SK-N-SH treated with all-trans-retinoic acid at 6 μM for 48 hours (cell line): Measurements from ENCODE around the gene CCBE1.

Experiments
- ATAC-seq: fragments of 200-7000 bp; cut with Tn5 transposase; 3 replicates; pipeline ENCODE4 v1.9.1; 2020; ENCODE audit warnings: mild to moderate bottlenecking, moderate library complexity
- BACH2 ChIP-seq: fragments of 250-450 bp; sonication (Bioruptor Pico); IDR thresholded peaks from 2 replicates; pipeline ENCODE4 v1.9.0; 2021; ENCODE audit warnings: mild to moderate bottlenecking, borderline replicate concordance
- CREB5 ChIP-seq: fragments of 250-450 bp; sonication (Bioruptor Pico); IDR thresholded peaks from 2 replicates; pipeline ENCODE4 v1.5.1; 2020; ENCODE audit warnings: low read depth, mild to moderate bottlenecking, moderate library complexity
- CSDC2 ChIP-seq: fragments of 250-450 bp; sonication (Bioruptor Pico); IDR thresholded peaks from 2 replicates; pipeline ENCODE4 v1.5.0; 2020; ENCODE audit warnings: mild to moderate bottlenecking, moderate library complexity
- CSRNP3 ChIP-seq: fragments of 250-450 bp; sonication (Bioruptor Pico); IDR thresholded peaks from 2 replicates; pipeline ENCODE4 v1.5.1; 2021; ENCODE audit warnings: mild to moderate bottlenecking, moderate library complexity
- ESRRG ChIP-seq: fragments of 250-450 bp; sonication (Bioruptor Pico); IDR thresholded peaks from 2 replicates; pipeline ENCODE4 v1.6.1; 2021; ENCODE audit warnings: mild to moderate bottlenecking
- GLIS3 ChIP-seq: fragments of 250-450 bp; sonication (Bioruptor Pico); IDR thresholded peaks from 2 replicates; pipeline ENCODE4 v1.5.0; 2020; ENCODE audit warnings: mild to moderate bottlenecking, moderate library complexity
- ISL1 ChIP-seq: fragments of 250-450 bp; sonication (Bioruptor Pico); IDR thresholded peaks from 2 replicates; pipeline ENCODE4 v2.1.2; 2022; ENCODE audit warnings: mild to moderate bottlenecking, moderate library complexity
- OSR1 ChIP-seq: fragments of 250-450 bp; sonication (Bioruptor Pico); IDR thresholded peaks from 2 replicates; pipeline ENCODE4 v1.8.0; 2022; ENCODE audit warnings: moderate library complexity, mild to moderate bottlenecking, inconsistent platforms
- PATZ1 ChIP-seq: fragments of 250-450 bp; sonication (Bioruptor Pico); IDR thresholded peaks from 2 replicates; pipeline ENCODE4 v1.8.0; 2020; ENCODE audit warnings: mild to moderate bottlenecking, moderate library complexity, borderline replicate concordance
- PPARA ChIP-seq: fragments of 250-450 bp; sonication (Bioruptor Pico); IDR thresholded peaks from 2 replicates; pipeline ENCODE4 v1.5.0; 2020; ENCODE audit warnings: mild to moderate bottlenecking, borderline replicate concordance
- RARB ChIP-seq: fragments of 250-450 bp; sonication (Bioruptor Pico); IDR thresholded peaks from 2 replicates; pipeline ENCODE4 v1.8.0; 2021; ENCODE audit warnings: mild to moderate bottlenecking, moderate library complexity
- TCF4 ChIP-seq: fragments of 250-450 bp; sonication (Bioruptor Pico); IDR thresholded peaks from 2 replicates; pipeline ENCODE4 v1.8.0; 2021; ENCODE audit warnings: mild to moderate bottlenecking, moderate library complexity, borderline replicate concordance
- TOX ChIP-seq: fragments of 250-450 bp; sonication (Bioruptor Pico); IDR thresholded peaks from 2 replicates; pipeline ENCODE4 v1.8.0; 2021; ENCODE audit warnings: mild to moderate bottlenecking, moderate library complexity, borderline replicate concordance
- TSHZ2 ChIP-seq: fragments of 250-450 bp; sonication (Bioruptor Pico); IDR thresholded peaks from 2 replicates; pipeline ENCODE4 v1.5.0; 2020; ENCODE audit warnings: mild to moderate bottlenecking, moderate library complexity
- ZC3H10 ChIP-seq: fragments of 250-450 bp; sonication (Bioruptor Pico); IDR thresholded peaks from 2 replicates; pipeline ENCODE4 v1.5.1; 2021; ENCODE audit warnings: mild to moderate bottlenecking, moderate library complexity
- ZFP30 ChIP-seq: fragments of 450-650 bp; formaldehyde crosslinking; IDR thresholded peaks from 2 replicates; pipeline ENCODE4 v1.5.0; 2022; ENCODE audit warnings: mild to moderate bottlenecking, moderate library complexity
- ZNF565 ChIP-seq: fragments of 450-650 bp; formaldehyde crosslinking; conservative IDR thresholded peaks from 2 replicates; pipeline ENCODE4 v1.5.0; 2020; ENCODE audit warnings: low read depth, mild to moderate bottlenecking, moderate library complexity
- ZNF8 ChIP-seq: fragments of 450-650 bp; formaldehyde crosslinking; IDR thresholded peaks from 2 replicates; pipeline ENCODE4 v1.5.0; 2020; ENCODE audit warnings: mild to moderate bottlenecking, moderate library complexity

Gene CCBE1

GRCh38 chr18:59623456-59624368, 73.5 kb downstream of the CCBE1 start:
- ATAC-seq = peak; percentile 49
- TF ChIP-seq RARB (CRISPR knock-in tag) (no peak), PATZ1 (CRISPR knock-in tag) (no peak)

GRCh38 chr18:59621027-59621426, 76.2 kb downstream of the CCBE1 start:
- TF ChIP-seq PATZ1 (CRISPR knock-in tag) (no peak), ISL1 (CRISPR knock-in tag) (no peak), ZNF8 (CRISPR knock-in tag) (no peak)
- no peak for ATAC-seq

- no peak for TF ChIP-seq TSHZ2 (CRISPR knock-in tag)
- no peak for TF ChIP-seq OSR1 (CRISPR knock-in tag)
- TF ChIP-seq GLIS3 (CRISPR knock-in tag) = no peak
- TF ChIP-seq PPARA (CRISPR knock-in tag) = no peak
- no peak for TF ChIP-seq ISL1 (CRISPR knock-in tag)
- TF ChIP-seq ZC3H10 (CRISPR knock-in tag) = no peak
- TF ChIP-seq CSDC2 (CRISPR knock-in tag) = no peak
- no peak for TF ChIP-seq ZNF565
- no peak for TF ChIP-seq TCF4 (CRISPR knock-in tag)
- no peak for TF ChIP-seq PATZ1 (CRISPR knock-in tag)
- no peak for TF ChIP-seq ESRRG (CRISPR knock-in tag)
- no peak for TF ChIP-seq CSRNP3 (CRISPR knock-in tag)
- TF ChIP-seq BACH2 (CRISPR knock-in tag) = no peak
- no peak for TF ChIP-seq ZFP30
- no peak for TF ChIP-seq CREB5 (CRISPR knock-in tag)
- no peak for TF ChIP-seq TOX
- TF ChIP-seq ZNF8 (CRISPR knock-in tag) = no peak
- TF ChIP-seq, all 23 proteins: peak for 0
- ATAC-seq = no peak
Observed at GRCh38 chr18:59620381-59620780, 76.8 kb downstream of the CCBE1 start.
